ENCODE measurements around the gene CORT.
A peak's percentile ranks its signal among the peaks of the same experiment; 100 is the strongest.

GRCh38 chr1:10472220-10473144, 22.7 kb downstream of the CORT start, which contains the start of gene DFFA:
- TF ChIP-seq POLR2AphosphoS5 (IDR thresholded peaks at IDR 0.05) (peak in 1 of 3 donors; percentile 66), POLR2A (IDR thresholded peaks at IDR 0.05) (no peak)
